K562 (cell line): ENCODE measurements around the gene CREM.

Source experiments
- BRD4 ChIP-seq: fragments of 200-600 bp; sonication (generic); IDR thresholded peaks from 2 replicates; pipeline ENCODE4 v1.6.1; 2017; ENCODE audit warnings: inconsistent platforms
- CTCF ChIP-seq, 3 experiments: IDR thresholded peaks in 2 of 3; conservative IDR thresholded peaks in 1 of 3; 2 replicates each; pipeline ENCODE4 v1.5.1; 2011 to 2012; ENCODE audit warnings: low read length in 3 of 3, mild to moderate bottlenecking in 3 of 3, control low read depth in 2 of 3, improper control_type of control experiment in 1 of 3, inconsistent platforms in 1 of 3, low read depth in 1 of 3, mixed read lengths in 1 of 3, moderate library complexity in 1 of 3; ENCODE audit not compliant: insufficient read depth in 2 of 3
- MAFK ChIP-seq: IDR thresholded peaks from 2 replicates; pipeline ENCODE4 v1.6.1; 2011; ENCODE audit warnings: low read length, improper control_type of control experiment
- NR0B1 ChIP-seq: fragments of 450-650 bp; IDR thresholded peaks from one replicate; pipeline ENCODE4 v1.6.1; 2018; ENCODE audit warnings: mild to moderate bottlenecking, moderate library complexity; ENCODE audit not compliant: partially characterized antibody
- RAD21 ChIP-seq, 2 experiments: fragments of 250-450 bp in 1 of 2; fragments of 450-650 bp in 1 of 2; sonication (Bioruptor Pico) in 1 of 2; formaldehyde crosslinking in 1 of 2; IDR thresholded peaks in 1 of 2; conservative IDR thresholded peaks in 1 of 2; 2 replicates each; pipeline versions ENCODE4 v1.4.0 to v1.8.0; 2020 to 2022; ENCODE audit warnings: mild to moderate bottlenecking in 2 of 2, moderate library complexity in 1 of 2
- RFX1 ChIP-seq: fragments of 450-650 bp; IDR thresholded peaks from 2 replicates; pipeline ENCODE4 v1.6.1; 2016; ENCODE audit warnings: mild to moderate bottlenecking, moderate library complexity
- RNF219 ChIP-seq: fragments of 250-450 bp; sonication (Bioruptor Pico); IDR thresholded peaks from 2 replicates; pipeline ENCODE4 v1.5.0; 2022; ENCODE audit warnings: mild to moderate bottlenecking
- SRF ChIP-seq, 2 experiments: fragments of 250-450, 450-650 bp in 1 of 2; sonication (Bioruptor Pico) in 1 of 2; sonication (generic) in 1 of 2; formaldehyde crosslinking; IDR thresholded peaks; 2 replicates each; pipeline versions ENCODE4 v1.5.0 to v1.5.1; 2020 to 2022; ENCODE audit warnings: mild to moderate bottlenecking in 1 of 2, missing genetic modification reagents in 1 of 2
- ZNF282 ChIP-seq: sonication (generic); formaldehyde crosslinking; IDR thresholded peaks from 2 replicates; pipeline ENCODE4 v1.8.1; 2023; ENCODE audit warnings: missing genetic modification reagents

GRCh38 chr10:35126530-35127288, at the start of gene CREM:
- TF ChIP-seq MAFK, result no peak
- no peak; the same call in 1 of the 2 replicates for TF ChIP-seq RFX1
- peak; percentile 62 to 78 for TF ChIP-seq RAD21 (CRISPR knock-in tag; conservative IDR thresholded peaks at IDR 0.05 in 1 of 2, IDR thresholded peaks at IDR 0.05 in 1 of 2)
- no peak for TF ChIP-seq BRD4
- TF ChIP-seq CTCF (IDR thresholded peaks at IDR 0.05 in 2 of 3, conservative IDR thresholded peaks at IDR 0.05 in 1 of 3; ENCODE audit: insufficient read depth in 2 of 3, low read depth in 1 of 3, low read length in 3 of 3), result peak; percentile 55 to 89 (median 82); a peak in 5 of 6 replicates
- TF ChIP-seq RNF219 (CRISPR knock-in tag), result no peak
- TF ChIP-seq ZNF282 (CRISPR knock-in tag), result no peak
- TF ChIP-seq SRF (CRISPR knock-in tag; IDR thresholded peaks at IDR 0.05), result peak in 1 of 2 experiments; percentile 57; a peak in 1 of 4 replicates
- TF ChIP-seq NR0B1, result no peak
